Glomerular endothelial cell (primary cell): ENCODE results near the gene PTCRA. TPM values are rescaled to one million over a fixed set of nuclear protein-coding genes. Genes with fewer than 3 reads are reported as not detected.
"Not testable (repeated sequence)": the region's sequence is repeated elsewhere in the genome, so short reads cannot be mapped to it uniquely, and the experiment has no call there.

Experiments
- DNase-seq: peaks from one replicate; pipeline ENCODE4 v3.0.0-alpha.2; 2011; ENCODE audit warnings: low read depth, low spot score; ENCODE audit errors: extremely low read depth
- total RNA-seq: library from RNA; depleted of rRNA; stranded (reverse); fragments of >200 nt; gene quantifications from 2 replicates; pipeline ENCODE4 v1.2.3, GENCODE V29; 2015

PTCRA gene
- total RNA-seq, 1 donor from 2014 or later = not detected

DNA sequence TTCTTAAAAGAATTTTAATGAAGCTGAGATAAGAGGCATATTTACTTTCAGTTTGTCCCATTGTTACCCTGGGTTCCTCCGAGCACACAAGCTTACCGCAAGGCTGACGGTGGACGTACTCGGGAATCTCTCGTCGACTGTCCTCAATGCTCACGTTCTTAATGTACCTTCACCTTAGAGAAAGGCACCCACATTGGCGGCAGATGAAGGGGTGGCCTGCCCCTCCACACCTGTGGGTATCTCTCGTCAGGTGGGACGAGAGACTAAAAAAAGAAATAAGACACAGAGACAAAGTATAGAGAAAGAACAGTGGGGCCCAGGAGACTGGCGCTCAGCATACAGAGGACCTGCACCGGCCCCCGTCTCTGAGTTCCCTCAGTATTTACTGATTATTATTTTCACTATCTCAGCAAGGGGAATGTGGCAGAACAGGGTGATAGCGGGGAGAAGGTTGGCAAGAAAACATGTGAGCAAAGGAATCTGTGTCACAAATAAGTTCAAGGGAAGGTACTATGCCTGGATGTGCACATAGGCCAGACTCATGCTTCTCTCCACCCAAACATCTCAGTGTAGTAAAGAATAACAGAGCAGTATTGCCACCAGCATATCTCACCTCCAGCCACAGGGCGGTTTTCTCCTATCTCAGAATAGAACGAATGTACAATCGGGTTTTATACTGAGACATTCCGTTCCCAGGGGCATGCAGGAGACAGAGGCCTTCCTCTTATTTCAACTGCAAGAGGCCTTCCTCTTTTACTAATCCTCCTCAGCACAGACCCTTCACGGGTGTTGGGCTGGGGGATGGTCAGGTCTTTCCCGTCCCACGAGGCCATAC lies 13.2 kb upstream of the PTCRA start:
- not testable (repeated sequence) for DNase-seq

GRCh38 chr6:42904467-42904866 lies 11.4 kb upstream of the PTCRA start:
- DNase-seq = no peak

- no peak for DNase-seq
These were observed 8.5 kb upstream of the PTCRA start for GRCh38 chr6:42907336-42907735.

DNA sequence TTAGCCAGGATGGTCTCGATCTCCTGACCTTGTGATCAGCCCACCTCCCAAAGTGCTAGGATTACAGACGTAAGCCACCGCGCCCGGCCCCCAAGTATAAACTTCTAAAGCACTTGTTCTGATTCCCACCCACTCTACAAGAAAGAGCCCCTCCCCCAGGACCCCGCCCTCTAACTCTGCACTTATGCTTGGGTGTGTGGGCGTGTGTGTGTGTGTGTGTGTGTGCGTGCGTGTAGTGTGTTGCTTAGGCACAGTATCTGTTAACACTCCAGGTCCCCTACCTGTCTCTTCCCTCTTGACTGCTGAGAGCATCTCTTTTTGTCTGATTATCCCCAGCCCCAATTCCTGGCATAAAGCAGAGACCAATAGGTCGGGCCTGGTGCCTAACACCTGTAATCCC lies 6.0 kb upstream of the PTCRA start:
- DNase-seq = no peak

GRCh38 chr6:42911171-42912021 lies 4.5 kb upstream of the PTCRA start:
- DNase-seq = no peak

DNA sequence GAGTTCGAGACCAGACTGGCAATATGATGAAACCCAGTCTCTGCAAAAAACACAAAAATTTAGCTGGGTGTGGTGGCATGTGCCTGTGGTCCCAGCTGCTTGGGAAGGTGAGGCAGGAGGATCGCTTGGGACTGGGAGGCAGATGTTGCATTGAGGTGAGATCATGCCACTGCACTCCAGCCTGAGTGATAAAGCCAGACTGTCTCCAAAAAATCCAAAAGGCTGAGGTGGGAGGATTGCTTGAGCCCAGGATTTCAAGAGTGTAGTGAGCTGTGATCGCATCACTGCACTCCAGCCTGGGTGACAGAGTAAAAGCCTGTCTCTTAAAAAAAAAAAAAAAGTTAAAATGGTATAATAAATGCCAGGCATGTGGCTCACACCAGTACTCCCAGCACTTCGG lies 1.3 kb upstream of the PTCRA start:
- DNase-seq = no peak

DNA sequence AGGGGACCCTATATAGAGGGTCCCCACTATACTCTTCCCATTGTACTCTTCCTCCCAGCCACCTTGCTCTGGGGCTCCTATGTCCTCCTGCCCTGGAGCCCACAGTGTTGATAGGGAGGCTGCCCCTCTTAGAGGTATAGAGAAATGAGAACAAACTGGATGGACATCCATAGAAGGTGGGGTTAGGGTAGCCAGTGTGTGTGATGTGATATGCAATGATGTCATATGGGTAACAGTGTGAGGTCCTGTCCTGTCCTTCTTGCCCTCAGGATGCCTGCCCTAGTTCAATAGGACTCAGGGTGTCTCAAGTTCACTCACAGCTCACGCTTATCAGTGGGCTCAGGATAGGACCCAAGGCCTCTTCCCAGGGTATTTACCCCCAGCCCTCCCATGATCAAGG lies 435 bp downstream of the PTCRA start:
- no peak for DNase-seq

- DNase-seq = no peak
These were observed 5.9 kb downstream of the PTCRA start for GRCh38 chr6:42921801-42922200.

GRCh38 chr6:42923666-42924065 lies 7.8 kb downstream of the PTCRA start:
- no peak for DNase-seq

DNA sequence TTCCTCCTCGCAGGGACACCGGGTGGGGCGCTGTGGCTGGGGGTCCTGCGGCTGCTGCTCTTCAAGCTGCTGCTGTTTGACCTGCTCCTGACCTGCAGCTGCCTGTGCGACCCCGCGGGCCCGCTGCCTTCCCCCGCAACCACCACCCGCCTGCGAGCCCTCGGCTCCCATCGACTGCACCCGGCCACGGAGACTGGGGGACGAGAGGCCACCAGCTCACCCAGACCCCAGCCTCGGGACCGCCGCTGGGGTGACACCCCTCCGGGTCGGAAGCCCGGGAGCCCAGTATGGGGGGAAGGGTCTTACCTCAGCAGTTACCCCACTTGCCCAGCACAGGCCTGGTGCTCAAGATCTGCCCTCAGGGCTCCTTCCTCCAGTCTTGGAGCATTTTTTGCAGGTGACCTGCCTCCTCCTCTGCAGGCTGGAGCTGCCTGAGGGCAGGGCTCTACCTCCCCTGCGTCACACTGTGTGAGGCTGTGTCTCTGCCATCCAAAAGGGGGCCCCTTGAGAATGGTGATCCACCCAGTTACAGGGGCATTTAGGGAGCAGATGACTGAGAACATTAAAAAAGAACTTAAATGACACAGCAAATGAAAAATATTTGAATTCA lies 9.5 kb downstream of the PTCRA start:
- DNase-seq = no peak

- peak; percentile 91 for DNase-seq
These were observed 13.3 kb downstream of the PTCRA start, which contains the start of gene CNPY3 for GRCh38 chr6:42928986-42929820. CNPY3 (plus strand) TSS chr6:42929480; CDS start chr6:42929571, 91 bp downstream.

GRCh38 chr6:42929821-42930360 lies 14.0 kb downstream of the PTCRA start:
- no peak for DNase-seq

GRCh38 chr6:42932412-42932811 lies 16.6 kb downstream of the PTCRA start:
- no peak for DNase-seq

- DNase-seq = no peak
These were observed 17.4 kb downstream of the PTCRA start for GRCh38 chr6:42933205-42933604.

- DNase-seq = no peak
These were observed 19.5 kb downstream of the PTCRA start for GRCh38 chr6:42935322-42935721.

DNA sequence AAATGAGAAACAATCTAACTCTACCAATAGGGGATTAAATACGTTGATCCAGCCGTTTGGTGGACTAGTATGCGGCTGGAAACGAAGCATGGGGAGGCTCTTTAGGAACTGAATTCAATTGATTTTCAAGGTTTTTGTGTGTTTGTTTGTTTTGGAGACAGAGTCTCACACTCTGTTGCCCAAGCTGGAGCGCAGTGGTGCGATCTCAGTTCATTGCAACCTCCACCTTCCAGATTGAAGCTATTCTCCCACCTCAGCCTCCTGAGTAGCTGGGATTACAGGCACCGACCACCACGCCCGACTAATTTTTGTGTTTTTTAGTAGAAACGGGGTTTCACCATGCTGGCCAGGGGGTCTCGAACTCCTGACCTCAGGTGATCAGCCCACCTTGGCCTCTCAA lies 20.5 kb downstream of the PTCRA start:
- DNase-seq = no peak

- DNase-seq = no peak
These were observed 21.9 kb downstream of the PTCRA start for GRCh38 chr6:42937548-42938427.

- no peak for DNase-seq
These were observed 22.6 kb downstream of the PTCRA start for GRCh38 chr6:42938428-42938796.
